ENCODE measurements around the gene DLST.

GRCh38 chr14:74922752-74923401 is 41.2 kb downstream of the DLST start, which contains the start of gene RPS6KL1:
- TF ChIP-seq, protein P1, sequence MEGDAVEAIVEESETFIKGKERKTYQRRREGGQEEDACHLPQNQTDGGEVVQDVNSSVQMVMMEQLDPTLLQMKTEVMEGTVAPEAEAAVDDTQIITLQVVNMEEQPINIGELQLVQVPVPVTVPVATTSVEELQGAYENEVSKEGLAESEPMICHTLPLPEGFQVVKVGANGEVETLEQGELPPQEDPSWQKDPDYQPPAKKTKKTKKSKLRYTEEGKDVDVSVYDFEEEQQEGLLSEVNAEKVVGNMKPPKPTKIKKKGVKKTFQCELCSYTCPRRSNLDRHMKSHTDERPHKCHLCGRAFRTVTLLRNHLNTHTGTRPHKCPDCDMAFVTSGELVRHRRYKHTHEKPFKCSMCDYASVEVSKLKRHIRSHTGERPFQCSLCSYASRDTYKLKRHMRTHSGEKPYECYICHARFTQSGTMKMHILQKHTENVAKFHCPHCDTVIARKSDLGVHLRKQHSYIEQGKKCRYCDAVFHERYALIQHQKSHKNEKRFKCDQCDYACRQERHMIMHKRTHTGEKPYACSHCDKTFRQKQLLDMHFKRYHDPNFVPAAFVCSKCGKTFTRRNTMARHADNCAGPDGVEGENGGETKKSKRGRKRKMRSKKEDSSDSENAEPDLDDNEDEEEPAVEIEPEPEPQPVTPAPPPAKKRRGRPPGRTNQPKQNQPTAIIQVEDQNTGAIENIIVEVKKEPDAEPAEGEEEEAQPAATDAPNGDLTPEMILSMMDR (IDR thresholded peaks at IDR 0.05): no peak
- TF ChIP-seq, protein P2, sequence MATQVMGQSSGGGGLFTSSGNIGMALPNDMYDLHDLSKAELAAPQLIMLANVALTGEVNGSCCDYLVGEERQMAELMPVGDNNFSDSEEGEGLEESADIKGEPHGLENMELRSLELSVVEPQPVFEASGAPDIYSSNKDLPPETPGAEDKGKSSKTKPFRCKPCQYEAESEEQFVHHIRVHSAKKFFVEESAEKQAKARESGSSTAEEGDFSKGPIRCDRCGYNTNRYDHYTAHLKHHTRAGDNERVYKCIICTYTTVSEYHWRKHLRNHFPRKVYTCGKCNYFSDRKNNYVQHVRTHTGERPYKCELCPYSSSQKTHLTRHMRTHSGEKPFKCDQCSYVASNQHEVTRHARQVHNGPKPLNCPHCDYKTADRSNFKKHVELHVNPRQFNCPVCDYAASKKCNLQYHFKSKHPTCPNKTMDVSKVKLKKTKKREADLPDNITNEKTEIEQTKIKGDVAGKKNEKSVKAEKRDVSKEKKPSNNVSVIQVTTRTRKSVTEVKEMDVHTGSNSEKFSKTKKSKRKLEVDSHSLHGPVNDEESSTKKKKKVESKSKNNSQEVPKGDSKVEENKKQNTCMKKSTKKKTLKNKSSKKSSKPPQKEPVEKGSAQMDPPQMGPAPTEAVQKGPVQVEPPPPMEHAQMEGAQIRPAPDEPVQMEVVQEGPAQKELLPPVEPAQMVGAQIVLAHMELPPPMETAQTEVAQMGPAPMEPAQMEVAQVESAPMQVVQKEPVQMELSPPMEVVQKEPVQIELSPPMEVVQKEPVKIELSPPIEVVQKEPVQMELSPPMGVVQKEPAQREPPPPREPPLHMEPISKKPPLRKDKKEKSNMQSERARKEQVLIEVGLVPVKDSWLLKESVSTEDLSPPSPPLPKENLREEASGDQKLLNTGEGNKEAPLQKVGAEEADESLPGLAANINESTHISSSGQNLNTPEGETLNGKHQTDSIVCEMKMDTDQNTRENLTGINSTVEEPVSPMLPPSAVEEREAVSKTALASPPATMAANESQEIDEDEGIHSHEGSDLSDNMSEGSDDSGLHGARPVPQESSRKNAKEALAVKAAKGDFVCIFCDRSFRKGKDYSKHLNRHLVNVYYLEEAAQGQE (IDR thresholded peaks at IDR 0.05; ENCODE audit: insufficient read depth in 1 of 2, low read depth in 2 of 2, low read length in 1 of 2): no peak
